Spleen (tissue), 7 donors: ENCODE results near the gene TMEM127.

ENCODE experiments used
- POLR2A ChIP-seq, 3 donors: fragments of 450-650 bp; IDR thresholded peaks; one replicate each; pipeline ENCODE4 v1.5.1; 2017; ENCODE audit warnings: antibody characterized with exemption in 3 of 3, mild to moderate bottlenecking in 1 of 3
- POLR2AphosphoS5 ChIP-seq, 3 donors: sonication (generic); formaldehyde crosslinking; IDR thresholded peaks; one replicate each; pipeline ENCODE4 v1.5.1; 2017; ENCODE audit warnings: antibody characterized with exemption in 3 of 3
- TF ChIP-seq, protein P1 (sequence below), 11 experiments: fragments of 200-600 bp in 7 of 11; fragments of 450-650 bp in 4 of 11; sonication (generic) in 4 of 11; IDR thresholded peaks in 8 of 11; conservative IDR thresholded peaks in 3 of 11; 1 replicate in 7 of 11; 2 replicates in 4 of 11; pipeline versions ENCODE4 v1.4.0 to v1.8.0; 2016 to 2021; ENCODE audit warnings: antibody characterized with exemption in 11 of 11, inconsistent platforms in 4 of 11, mild to moderate bottlenecking in 1 of 11
- donor health status: DM: no; HTN: no; CAD: no; lungs with moderate emphysema.
- donor health status: DM: no; HTN: no; CAD: no.
- donor health status: DM: no; HTN: no; CAD: no.

DNA sequence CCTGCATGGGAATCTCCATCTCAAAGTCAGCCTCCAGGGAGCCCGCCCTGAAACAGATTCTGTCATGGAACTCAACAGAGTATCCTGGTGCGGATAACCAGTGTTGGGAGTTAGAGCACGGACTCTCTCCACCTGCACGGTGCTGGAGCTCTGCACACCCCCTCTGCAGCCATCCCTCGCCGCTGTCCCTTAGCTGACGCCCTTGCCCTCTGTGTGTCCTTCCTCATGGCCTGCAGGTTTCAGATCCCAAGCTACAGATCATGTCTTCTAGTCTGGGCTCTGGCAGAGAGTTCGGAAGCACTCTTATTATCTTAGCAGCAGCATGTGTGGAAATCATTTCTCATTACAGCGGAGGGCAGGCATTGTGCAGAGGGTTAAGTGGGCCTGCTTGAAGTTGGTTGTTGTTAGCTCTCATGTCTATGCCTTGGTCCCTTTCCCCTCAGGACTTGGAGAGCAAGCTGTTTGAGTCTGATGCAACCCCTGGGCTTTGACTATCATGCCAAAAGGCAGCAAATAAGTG, 26.0 kb downstream of the TMEM127 start:
- TF ChIP-seq, protein P1, sequence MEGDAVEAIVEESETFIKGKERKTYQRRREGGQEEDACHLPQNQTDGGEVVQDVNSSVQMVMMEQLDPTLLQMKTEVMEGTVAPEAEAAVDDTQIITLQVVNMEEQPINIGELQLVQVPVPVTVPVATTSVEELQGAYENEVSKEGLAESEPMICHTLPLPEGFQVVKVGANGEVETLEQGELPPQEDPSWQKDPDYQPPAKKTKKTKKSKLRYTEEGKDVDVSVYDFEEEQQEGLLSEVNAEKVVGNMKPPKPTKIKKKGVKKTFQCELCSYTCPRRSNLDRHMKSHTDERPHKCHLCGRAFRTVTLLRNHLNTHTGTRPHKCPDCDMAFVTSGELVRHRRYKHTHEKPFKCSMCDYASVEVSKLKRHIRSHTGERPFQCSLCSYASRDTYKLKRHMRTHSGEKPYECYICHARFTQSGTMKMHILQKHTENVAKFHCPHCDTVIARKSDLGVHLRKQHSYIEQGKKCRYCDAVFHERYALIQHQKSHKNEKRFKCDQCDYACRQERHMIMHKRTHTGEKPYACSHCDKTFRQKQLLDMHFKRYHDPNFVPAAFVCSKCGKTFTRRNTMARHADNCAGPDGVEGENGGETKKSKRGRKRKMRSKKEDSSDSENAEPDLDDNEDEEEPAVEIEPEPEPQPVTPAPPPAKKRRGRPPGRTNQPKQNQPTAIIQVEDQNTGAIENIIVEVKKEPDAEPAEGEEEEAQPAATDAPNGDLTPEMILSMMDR (IDR thresholded peaks at IDR 0.05 in 8 of 11, conservative IDR thresholded peaks at IDR 0.05 in 3 of 11) = no peak
- TF ChIP-seq POLR2AphosphoS5 (IDR thresholded peaks at IDR 0.05) = no peak
- TF ChIP-seq POLR2A (IDR thresholded peaks at IDR 0.05) = no peak
